ENCODE measurements around the gene SGPL1. TPM values are rescaled to one million over a fixed set of nuclear protein-coding genes. Genes with fewer than 3 reads are reported as not detected.

The SGPL1 gene
- total RNA-seq, 4 donors from 2014 or later = 24.9 to 65.4 (median 61.3) TPM

DNA sequence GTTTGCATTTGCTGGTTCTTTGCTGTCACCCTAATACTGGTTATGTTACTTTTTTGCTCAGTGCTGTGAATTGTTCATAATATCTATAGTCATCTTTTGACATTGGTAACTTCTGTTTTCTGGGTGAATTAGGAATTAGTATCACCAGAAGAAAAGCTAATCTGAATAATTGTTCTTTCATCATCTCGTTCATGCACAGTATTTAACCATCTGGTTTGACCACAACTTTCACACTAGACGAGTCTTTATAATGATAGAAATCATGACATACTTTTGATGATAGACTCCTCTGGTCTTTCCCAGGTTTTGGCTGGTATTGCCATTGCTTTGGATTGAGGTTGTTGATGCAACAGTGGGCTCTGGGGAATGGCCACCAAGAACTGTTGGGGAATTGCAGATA lies 25.1 kb downstream of the SGPL1 start:
- Histone ChIP-seq H3K27me3 (no peaks in the 10 kb centered on the region), H3K9me3 (no peaks in the 10 kb centered on the region), H3K27ac (no peak overlapping the region), H3K4me1 (peaks cover 10 to 32% (median 26%) of the 10 kb centered on the region in 4 donors), H3K4me3 (no peak overlapping the region), H3K36me3 (no peaks in the 10 kb centered on the region)
- TF ChIP-seq, protein P1, sequence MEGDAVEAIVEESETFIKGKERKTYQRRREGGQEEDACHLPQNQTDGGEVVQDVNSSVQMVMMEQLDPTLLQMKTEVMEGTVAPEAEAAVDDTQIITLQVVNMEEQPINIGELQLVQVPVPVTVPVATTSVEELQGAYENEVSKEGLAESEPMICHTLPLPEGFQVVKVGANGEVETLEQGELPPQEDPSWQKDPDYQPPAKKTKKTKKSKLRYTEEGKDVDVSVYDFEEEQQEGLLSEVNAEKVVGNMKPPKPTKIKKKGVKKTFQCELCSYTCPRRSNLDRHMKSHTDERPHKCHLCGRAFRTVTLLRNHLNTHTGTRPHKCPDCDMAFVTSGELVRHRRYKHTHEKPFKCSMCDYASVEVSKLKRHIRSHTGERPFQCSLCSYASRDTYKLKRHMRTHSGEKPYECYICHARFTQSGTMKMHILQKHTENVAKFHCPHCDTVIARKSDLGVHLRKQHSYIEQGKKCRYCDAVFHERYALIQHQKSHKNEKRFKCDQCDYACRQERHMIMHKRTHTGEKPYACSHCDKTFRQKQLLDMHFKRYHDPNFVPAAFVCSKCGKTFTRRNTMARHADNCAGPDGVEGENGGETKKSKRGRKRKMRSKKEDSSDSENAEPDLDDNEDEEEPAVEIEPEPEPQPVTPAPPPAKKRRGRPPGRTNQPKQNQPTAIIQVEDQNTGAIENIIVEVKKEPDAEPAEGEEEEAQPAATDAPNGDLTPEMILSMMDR (IDR thresholded peaks at IDR 0.05) = no peak
- TF ChIP-seq EP300 (IDR thresholded peaks at IDR 0.05; ENCODE audit: low read depth) = no peak
- TF ChIP-seq POLR2AphosphoS5 (IDR thresholded peaks at IDR 0.05) = no peak
- no peak for TF ChIP-seq POLR2A (IDR thresholded peaks at IDR 0.05)
- in situ Hi-C loops (cut with MboI; ENCODE audit: low pct_ligation_motif_present in 1 of 4, low pct_unique_long_range_greater_than_20kb in 1 of 4, low sequenced_read_pairs in 3 of 4) (no loop called here), intact Hi-C loops (cut with DNase I; ENCODE audit: low total_unique reads) (no loop called here)
- WGBS, 2 donors (ENCODE audit: low coverage in 1 of 2) = 72 to 84% methylated on average over 2 of the region's 2 CpGs
- no peak for DNase-seq

- intact Hi-C loops (cut with DNase I; ENCODE audit: low total_unique reads) (no loop called here), in situ Hi-C loops (cut with MboI; ENCODE audit: low pct_ligation_motif_present in 1 of 4, low pct_unique_long_range_greater_than_20kb in 1 of 4, low sequenced_read_pairs in 3 of 4) (no loop called here)
- H3K4me3 ChIP-seq = no peak overlapping the region
- H3K27ac ChIP-seq = peak overlapping the region; percentile 38 to 67 (median 48)
- H3K36me3 ChIP-seq = no peaks in the 10 kb centered on the region
- no peak for DNase-seq
- H3K27me3 ChIP-seq = no peaks in the 10 kb centered on the region
- TF ChIP-seq POLR2AphosphoS5 (IDR thresholded peaks at IDR 0.05) (no peak), POLR2A (IDR thresholded peaks at IDR 0.05) (no peak), EP300 (IDR thresholded peaks at IDR 0.05; ENCODE audit: low read depth) (no peak)
- TF ChIP-seq, protein P1 (IDR thresholded peaks at IDR 0.05) = no peak
- peaks cover 10 to 47% (median 37%) of the 10 kb centered on the region in 4 donors for H3K4me1 ChIP-seq
- H3K9me3 ChIP-seq = no peaks in the 10 kb centered on the region
- WGBS, 2 donors (ENCODE audit: low coverage in 1 of 2) = 31 to 63% methylated on average over 2 of the region's 2 CpGs
Observed at GRCh38 chr10:70843333-70843732, 27.6 kb downstream of the SGPL1 start.

- Histone ChIP-seq H3K36me3 (no peaks in the 10 kb centered on the region), H3K4me1 (peaks cover 10 to 47% (median 37%) of the 10 kb centered on the region in 4 donors), H3K27ac (peak overlapping the region; percentile 38 to 67 (median 61)), H3K4me3 (no peak overlapping the region), H3K27me3 (no peaks in the 10 kb centered on the region), H3K9me3 (no peaks in the 10 kb centered on the region)
- WGBS, 2 donors (ENCODE audit: low coverage in 1 of 2) = 27 to 53% methylated on average over 2 of the region's 2 CpGs
- intact Hi-C loops (cut with DNase I; ENCODE audit: low total_unique reads) = no loop called here
- no peak for DNase-seq
- TF ChIP-seq, protein P1 (IDR thresholded peaks at IDR 0.05) = no peak
- TF ChIP-seq EP300 (IDR thresholded peaks at IDR 0.05; ENCODE audit: low read depth) (no peak), POLR2AphosphoS5 (IDR thresholded peaks at IDR 0.05) (no peak), POLR2A (IDR thresholded peaks at IDR 0.05) (no peak)
- in situ Hi-C loops (cut with MboI; ENCODE audit: low pct_ligation_motif_present in 1 of 4, low pct_unique_long_range_greater_than_20kb in 1 of 4, low sequenced_read_pairs in 3 of 4) = no loop called here
Observed at GRCh38 chr10:70843776-70844489, 28.2 kb downstream of the SGPL1 start.

DNA sequence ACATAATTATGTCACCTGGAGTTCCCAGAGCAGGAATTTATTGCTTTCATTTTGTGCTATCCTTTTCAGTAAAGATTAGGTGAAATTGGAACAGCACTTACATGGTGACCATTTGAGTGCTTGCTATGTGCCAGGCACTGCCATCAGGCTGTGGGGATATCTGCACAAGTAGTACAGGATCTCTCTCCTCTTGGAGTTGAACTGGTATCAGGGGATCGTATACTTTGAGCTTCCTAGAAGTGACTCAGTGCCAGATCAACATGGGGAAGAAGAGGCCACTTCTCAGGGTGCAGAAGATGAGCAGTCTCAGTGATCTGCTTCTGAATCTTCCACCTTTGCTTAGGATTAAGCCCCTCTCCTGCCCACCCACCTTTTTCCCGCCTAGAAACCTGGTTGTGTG lies 29.5 kb downstream of the SGPL1 start:
- Histone ChIP-seq H3K9me3 (no peaks in the 10 kb centered on the region), H3K4me1 (peaks cover 10 to 47% (median 37%) of the 10 kb centered on the region in 4 donors), H3K27ac (peak overlapping the region in 3 of 4 donors; percentile 56 to 67 (median 66)), H3K36me3 (no peaks in the 10 kb centered on the region), H3K4me3 (no peak overlapping the region), H3K27me3 (no peaks in the 10 kb centered on the region)
- intact Hi-C loops (cut with DNase I; ENCODE audit: low total_unique reads) = no loop called here
- 70% methylated on average over 2 of the region's 2 CpGs; no CpG with 5 or more reads in 1 of the 2 donors for WGBS, 2 donors (ENCODE audit: low coverage in 1 of 2)
- no peak for DNase-seq
- in situ Hi-C loops (cut with MboI; ENCODE audit: low pct_ligation_motif_present in 1 of 4, low pct_unique_long_range_greater_than_20kb in 1 of 4, low sequenced_read_pairs in 3 of 4) = no loop called here
- TF ChIP-seq EP300 (IDR thresholded peaks at IDR 0.05; ENCODE audit: low read depth) (no peak), POLR2AphosphoS5 (IDR thresholded peaks at IDR 0.05) (no peak), POLR2A (IDR thresholded peaks at IDR 0.05) (no peak)
- TF ChIP-seq, protein P1 (IDR thresholded peaks at IDR 0.05) = no peak
